ENCODE results near the gene SPRED2.
A peak's percentile ranks its signal among the peaks of the same experiment; 100 is the strongest.

The SPRED2 gene

GRCh38 chr2:65438137-65438899, 5.9 kb upstream of the SPRED2 start:
- H3K4me1 ChIP-seq (ENCODE audit: insufficient read depth, low read length), result peaks cover 29% of the 10 kb centered on the region
- no peak overlapping the region for H3K9ac ChIP-seq (ENCODE audit: low read depth, low read length)
- WGBS, result 8% methylated on average over 2 of the region's 2 CpGs
- H3K27ac ChIP-seq (ENCODE audit: low read depth, low read length), result peak overlapping the region; percentile 83; the same call in 1 of the 2 replicates
- H3K9me3 ChIP-seq (ENCODE audit: insufficient read depth, low read depth, low read length), result no peaks in the 10 kb centered on the region
- no peaks in the 10 kb centered on the region for H3K36me3 ChIP-seq (ENCODE audit: insufficient read depth, low read length)
- H3K4me3 ChIP-seq (ENCODE audit: low read length), result no peak overlapping the region
- peaks cover 47% of the 10 kb centered on the region for H3K27me3 ChIP-seq (ENCODE audit: insufficient read depth, low read length)

- Histone ChIP-seq H3K9ac (ENCODE audit: low read depth, low read length) (no peak overlapping the region), H3K4me1 (ENCODE audit: insufficient read depth, low read length) (peaks cover 29% of the 10 kb centered on the region), H3K27me3 (ENCODE audit: insufficient read depth, low read length) (peaks cover 47% of the 10 kb centered on the region), H3K36me3 (ENCODE audit: insufficient read depth, low read length) (no peaks in the 10 kb centered on the region), H3K27ac (ENCODE audit: low read depth, low read length) (peak overlapping the region; percentile 83; the same call in 1 of the 2 replicates), H3K9me3 (ENCODE audit: insufficient read depth, low read depth, low read length) (no peaks in the 10 kb centered on the region), H3K4me3 (ENCODE audit: low read length) (peak overlapping the region; percentile 87)
- WGBS, result 8% methylated on average over 9 of the region's 9 CpGs
Measured at GRCh38 chr2:65437392-65438135, 5.2 kb upstream of the SPRED2 start.

GRCh38 chr2:65436824-65437221, 4.4 kb upstream of the SPRED2 start:
- peak overlapping the region; percentile 75; the same call in 1 of the 2 replicates for H3K27ac ChIP-seq (ENCODE audit: low read depth, low read length)
- no peaks in the 10 kb centered on the region for H3K9me3 ChIP-seq (ENCODE audit: insufficient read depth, low read depth, low read length)
- H3K4me3 ChIP-seq (ENCODE audit: low read length), result peak overlapping the region; percentile 87
- H3K4me1 ChIP-seq (ENCODE audit: insufficient read depth, low read length), result peaks cover 29% of the 10 kb centered on the region
- no peaks in the 10 kb centered on the region for H3K36me3 ChIP-seq (ENCODE audit: insufficient read depth, low read length)
- peaks cover 45% of the 10 kb centered on the region for H3K27me3 ChIP-seq (ENCODE audit: insufficient read depth, low read length)
- WGBS, result under 1% methylated on average over 12 of the region's 12 CpGs
- H3K9ac ChIP-seq (ENCODE audit: low read depth, low read length), result no peak overlapping the region; the same call in 1 of the 2 replicates

- no peaks in the 10 kb centered on the region for H3K36me3 ChIP-seq (ENCODE audit: insufficient read depth, low read length)
- WGBS, result under 1% methylated on average over 65 of the region's 65 CpGs
- H3K9ac ChIP-seq (ENCODE audit: low read depth, low read length), result peak overlapping the region; percentile 62
- H3K9me3 ChIP-seq (ENCODE audit: insufficient read depth, low read depth, low read length), result no peaks in the 10 kb centered on the region
- H3K27ac ChIP-seq (ENCODE audit: low read depth, low read length), result peak overlapping the region; percentile 88; the same call in 1 of the 2 replicates
- H3K4me3 ChIP-seq (ENCODE audit: low read length), result peak overlapping the region; percentile 87
- H3K27me3 ChIP-seq (ENCODE audit: insufficient read depth, low read length), result peaks cover 43% of the 10 kb centered on the region
- H3K4me1 ChIP-seq (ENCODE audit: insufficient read depth, low read length), result peaks cover 29% of the 10 kb centered on the region
Measured at GRCh38 chr2:65436169-65436823, 3.9 kb upstream of the SPRED2 start.

- H3K27me3 ChIP-seq (ENCODE audit: insufficient read depth, low read length), result peaks cover 47% of the 10 kb centered on the region
- WGBS, result under 1% methylated on average over 38 of the region's 42 CpGs
- peak overlapping the region; percentile 62 for H3K9ac ChIP-seq (ENCODE audit: low read depth, low read length)
- peak overlapping the region; percentile 88 for H3K27ac ChIP-seq (ENCODE audit: low read depth, low read length)
- peaks cover 29% of the 10 kb centered on the region for H3K4me1 ChIP-seq (ENCODE audit: insufficient read depth, low read length)
- no peaks in the 10 kb centered on the region for H3K36me3 ChIP-seq (ENCODE audit: insufficient read depth, low read length)
- no peaks in the 10 kb centered on the region for H3K9me3 ChIP-seq (ENCODE audit: insufficient read depth, low read depth, low read length)
- H3K4me3 ChIP-seq (ENCODE audit: low read length), result peak overlapping the region; percentile 87
Measured at GRCh38 chr2:65435625-65436168, 3.3 kb upstream of the SPRED2 start.

GRCh38 chr2:65434592-65435241, 2.3 kb upstream of the SPRED2 start:
- WGBS, result 43% methylated on average over 3 of the region's 3 CpGs
- Histone ChIP-seq H3K9ac (ENCODE audit: low read depth, low read length) (no peak overlapping the region), H3K27me3 (ENCODE audit: insufficient read depth, low read length) (peaks cover 49% of the 10 kb centered on the region), H3K9me3 (ENCODE audit: insufficient read depth, low read depth, low read length) (no peaks in the 10 kb centered on the region), H3K4me3 (ENCODE audit: low read length) (peak overlapping the region; percentile 87; the same call in 1 of the 2 replicates), H3K27ac (ENCODE audit: low read depth, low read length) (peak overlapping the region; percentile 60; the same call in 1 of the 2 replicates), H3K4me1 (ENCODE audit: insufficient read depth, low read length) (peaks cover 33% of the 10 kb centered on the region), H3K36me3 (ENCODE audit: insufficient read depth, low read length) (no peaks in the 10 kb centered on the region)

DNA sequence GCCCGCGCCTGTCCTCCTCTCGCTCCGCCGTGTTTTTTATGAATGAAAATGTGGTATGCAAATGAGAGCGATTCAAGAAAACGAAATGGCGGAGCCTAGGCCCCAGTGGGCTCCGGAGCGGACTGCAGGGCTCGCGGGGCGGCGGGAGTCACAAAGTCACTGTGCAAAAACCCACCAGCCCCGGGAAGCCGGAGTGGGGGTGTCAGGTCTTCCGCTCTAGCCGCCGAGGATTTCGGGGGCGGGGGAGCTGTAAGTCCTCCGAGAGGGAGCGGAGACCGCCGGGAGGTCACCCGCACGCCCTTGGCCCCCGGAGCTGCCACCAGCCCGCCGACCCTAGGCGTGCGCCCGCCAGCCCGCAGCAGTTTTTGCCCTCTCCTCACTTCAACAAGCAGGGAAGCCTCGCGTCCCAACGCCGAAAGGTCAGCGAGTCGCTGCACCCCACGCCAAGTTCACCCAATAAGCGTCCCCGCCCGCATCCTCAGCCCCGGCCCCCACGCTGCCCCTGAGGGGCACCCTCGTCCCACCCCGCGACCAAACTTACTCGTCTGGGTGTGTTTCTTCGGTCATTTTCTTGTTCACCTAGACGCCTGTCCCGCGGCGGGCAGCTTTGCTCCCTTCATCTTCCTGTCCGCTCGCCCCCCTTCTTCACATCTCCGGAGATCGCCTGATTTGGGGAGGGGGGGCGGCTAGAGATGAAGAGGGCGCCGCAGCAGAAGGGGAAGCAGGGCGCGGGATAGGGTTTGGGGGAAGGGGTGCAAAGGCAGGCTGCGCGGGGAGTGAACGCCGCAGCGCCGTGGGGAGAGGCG, 775 bp downstream of the SPRED2 start:
- Histone ChIP-seq H3K4me3 (ENCODE audit: low read length) (peak overlapping the region; percentile 69), H3K27me3 (ENCODE audit: insufficient read depth, low read length) (peaks cover 45% of the 10 kb centered on the region), H3K36me3 (ENCODE audit: insufficient read depth, low read length) (no peaks in the 10 kb centered on the region), H3K9me3 (ENCODE audit: insufficient read depth, low read depth, low read length) (no peaks in the 10 kb centered on the region), H3K4me1 (ENCODE audit: insufficient read depth, low read length) (peaks cover 14% of the 10 kb centered on the region), H3K9ac (ENCODE audit: low read depth, low read length) (peak overlapping the region; percentile 69), H3K27ac (ENCODE audit: low read depth, low read length) (peak overlapping the region; percentile 51; the same call in 1 of the 2 replicates)
- WGBS, result under 1% methylated on average over 69 of the region's 71 CpGs

DNA sequence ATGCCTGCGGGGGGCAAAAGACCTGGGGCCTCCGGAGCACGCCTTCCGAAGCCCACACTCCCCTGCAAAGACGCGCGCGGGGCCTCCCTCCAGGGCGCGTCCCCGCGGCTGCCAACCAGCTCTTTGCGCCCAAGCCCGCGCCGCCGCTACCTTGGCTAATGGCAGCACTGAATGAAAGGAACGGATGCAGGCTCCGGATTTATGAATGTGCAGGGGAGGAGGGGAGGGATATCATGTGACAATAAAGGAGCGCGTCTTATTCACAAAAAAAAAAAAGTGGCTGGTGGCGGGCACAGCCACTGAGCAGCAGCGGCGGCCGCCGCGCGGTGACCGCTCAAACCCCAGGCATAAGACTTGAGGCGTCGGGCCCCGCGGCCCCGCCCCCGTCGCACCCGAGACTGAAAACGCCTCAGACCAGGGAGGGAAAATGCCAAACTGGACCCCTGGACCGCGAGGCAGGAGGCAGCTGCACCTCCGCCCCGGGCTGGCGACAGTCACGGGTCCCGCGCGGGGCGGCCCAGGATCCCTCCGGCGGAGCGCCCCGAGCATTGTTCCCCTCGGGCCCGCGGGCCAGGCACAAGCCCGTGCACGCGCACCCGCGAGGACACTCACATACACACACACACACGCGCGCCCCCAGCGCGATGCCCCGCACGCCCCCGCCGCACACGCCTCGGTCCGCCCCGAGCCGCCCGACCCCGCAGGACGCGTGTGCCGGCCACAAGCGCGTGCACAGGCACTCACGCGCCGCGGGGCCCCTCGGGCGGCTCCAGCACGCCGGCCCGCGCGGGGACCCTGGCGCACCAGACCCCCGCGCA, 1.6 kb downstream of the SPRED2 start:
- WGBS, result under 1% methylated on average over 95 of the region's 95 CpGs
- H3K9ac ChIP-seq (ENCODE audit: low read depth, low read length), result peak overlapping the region; percentile 69
- H3K27me3 ChIP-seq (ENCODE audit: insufficient read depth, low read length), result peaks cover 45% of the 10 kb centered on the region
- H3K4me3 ChIP-seq (ENCODE audit: low read length), result peak overlapping the region; percentile 69
- no peak overlapping the region for H3K27ac ChIP-seq (ENCODE audit: low read depth, low read length)
- H3K4me1 ChIP-seq (ENCODE audit: insufficient read depth, low read length), result peaks cover 14% of the 10 kb centered on the region
- no peaks in the 10 kb centered on the region for H3K36me3 ChIP-seq (ENCODE audit: insufficient read depth, low read length)
- H3K9me3 ChIP-seq (ENCODE audit: insufficient read depth, low read depth, low read length), result no peaks in the 10 kb centered on the region

GRCh38 chr2:65429786-65430602, 2.4 kb downstream of the SPRED2 start:
- WGBS, result 27% methylated on average over 17 of the region's 17 CpGs
- Histone ChIP-seq H3K9me3 (ENCODE audit: insufficient read depth, low read depth, low read length) (no peaks in the 10 kb centered on the region), H3K36me3 (ENCODE audit: insufficient read depth, low read length) (no peaks in the 10 kb centered on the region), H3K4me3 (ENCODE audit: low read length) (peak overlapping the region; percentile 69), H3K27me3 (ENCODE audit: insufficient read depth, low read length) (peaks cover 40% of the 10 kb centered on the region), H3K4me1 (ENCODE audit: insufficient read depth, low read length) (peaks cover 9% of the 10 kb centered on the region), H3K27ac (ENCODE audit: low read depth, low read length) (no peak overlapping the region), H3K9ac (ENCODE audit: low read depth, low read length) (no peak overlapping the region)
